GM21423 (cell line): ENCODE measurements around the gene KRTAP20-3.

Source experiments
- ATAC-seq: cut with Tn5 transposase; IDR thresholded peaks from one replicate; pipeline ENCODE4 v1.9.1; 2021; ENCODE audit warnings: mild to moderate bottlenecking, moderate library complexity; ENCODE audit not compliant: unreplicated experiment

The KRTAP20-3 gene

GRCh38 chr21:30642564-30642963 lies at the start of gene KRTAP20-3:
Gene KRTAP20-3 (plus strand): TSS chr21:30642864.
- no peak for ATAC-seq

DNA sequence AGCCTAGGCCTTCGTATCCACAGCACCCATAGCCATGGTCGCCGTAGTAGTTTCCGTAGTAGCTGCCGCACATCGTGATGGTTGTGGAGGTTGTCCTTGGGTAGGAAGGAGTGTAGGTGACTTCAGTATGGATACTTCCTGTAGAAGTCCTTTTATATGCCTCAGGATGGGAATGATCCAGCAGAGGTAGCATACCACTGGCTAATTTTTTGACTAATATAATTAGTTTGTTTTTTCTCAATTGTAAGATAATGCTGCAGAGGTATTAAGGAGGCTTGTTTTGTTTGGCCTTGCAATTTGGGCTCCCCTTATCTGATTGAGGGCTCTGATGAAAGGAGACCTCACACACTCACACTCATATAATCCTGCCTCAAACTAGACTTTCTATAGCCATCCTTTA lies 43.9 kb upstream of the KRTAP20-3 start, which contains the start of gene KRTAP6-2:
KRTAP6-2 (minus strand) TSS at position 101 of the 400 bp plus-strand sequence; CDS start at position 73, 28 bp downstream.
- no peak for ATAC-seq

GRCh38 chr21:30600787-30601186 lies 41.9 kb upstream of the KRTAP20-3 start, which contains the start of gene KRTAP22-1:
Gene KRTAP22-1 (plus strand): TSS chr21:30601087.
- no peak for ATAC-seq

DNA sequence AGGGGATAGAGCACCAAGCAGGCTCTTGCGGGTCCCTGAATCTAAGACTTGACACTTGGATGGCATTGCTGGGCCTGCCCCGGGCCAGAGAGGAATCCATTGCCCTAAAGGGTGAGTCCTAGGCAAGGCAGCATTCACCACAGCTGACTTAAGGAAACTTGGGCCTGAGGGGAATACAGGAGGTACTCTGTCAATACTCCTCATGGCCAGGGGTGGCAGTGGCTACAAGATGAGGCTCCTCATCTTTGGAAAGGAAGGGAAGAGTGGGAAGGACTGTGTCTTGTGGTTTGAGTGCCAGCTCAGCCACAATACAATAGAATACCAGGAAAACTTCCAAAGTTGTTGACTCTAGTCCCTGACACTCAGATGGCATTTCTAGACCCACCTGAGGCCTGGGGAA lies 36.7 kb upstream of the KRTAP20-3 start:
- ATAC-seq: no peak

GRCh38 chr21:30612132-30612531 lies 30.5 kb upstream of the KRTAP20-3 start:
- ATAC-seq: no peak

- ATAC-seq: no peak
Observed at GRCh38 chr21:30613836-30614235, 28.8 kb upstream of the KRTAP20-3 start, which contains the start of gene KRTAP6-1. Gene KRTAP6-1 (minus strand): TSS chr21:30613930. CDS start chr21:30613904, 26 bp downstream.

DNA sequence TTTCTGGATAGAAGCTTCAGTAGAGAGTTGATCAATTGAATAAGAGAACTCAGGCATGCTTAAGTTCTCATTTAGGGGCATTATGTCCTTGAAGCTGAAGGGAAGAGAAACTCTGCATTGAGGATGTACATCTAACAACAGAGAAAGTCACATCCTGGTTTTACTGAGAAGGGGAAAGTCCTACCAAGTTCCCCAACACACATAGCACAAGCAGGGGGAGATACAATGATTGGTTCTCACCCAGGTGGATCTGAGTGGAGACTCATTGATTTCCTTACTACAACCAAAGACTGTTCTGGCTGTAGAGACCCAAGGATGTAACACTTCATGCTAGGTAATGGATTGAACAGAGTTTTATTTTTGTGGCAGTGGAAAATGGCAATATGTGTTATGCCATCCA lies 27.5 kb upstream of the KRTAP20-3 start:
- no peak for ATAC-seq

GRCh38 chr21:30616125-30616524 lies 26.5 kb upstream of the KRTAP20-3 start, which contains the start of gene KRTAP20-1:
Gene KRTAP20-1 (plus strand): TSS chr21:30616425. CDS start chr21:30616455, 30 bp downstream.
- no peak for ATAC-seq

DNA sequence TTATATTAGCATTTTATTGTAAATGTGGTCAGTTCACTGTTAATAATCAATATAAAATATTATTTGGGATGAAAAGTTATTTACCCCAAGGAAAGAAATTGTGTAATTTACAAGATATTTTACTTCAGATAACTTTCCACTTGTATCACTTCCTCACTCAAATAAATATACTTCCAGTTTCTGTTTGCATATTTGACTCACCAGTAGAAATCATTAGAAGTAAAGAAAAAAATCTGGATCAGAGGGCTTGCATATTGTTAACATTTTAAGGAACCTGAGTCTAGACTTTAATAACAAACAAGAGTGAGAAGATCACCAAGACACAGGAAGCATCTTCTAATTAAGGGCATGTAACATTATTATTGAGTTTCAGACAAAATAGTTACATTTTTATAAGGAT lies 22.6 kb upstream of the KRTAP20-3 start:
- no peak for ATAC-seq

- no peak for ATAC-seq
Observed at GRCh38 chr21:30620522-30620921, 22.1 kb upstream of the KRTAP20-3 start, which contains the start of gene KRTAP20-4. Gene KRTAP20-4 (plus strand): TSS chr21:30620627.

DNA sequence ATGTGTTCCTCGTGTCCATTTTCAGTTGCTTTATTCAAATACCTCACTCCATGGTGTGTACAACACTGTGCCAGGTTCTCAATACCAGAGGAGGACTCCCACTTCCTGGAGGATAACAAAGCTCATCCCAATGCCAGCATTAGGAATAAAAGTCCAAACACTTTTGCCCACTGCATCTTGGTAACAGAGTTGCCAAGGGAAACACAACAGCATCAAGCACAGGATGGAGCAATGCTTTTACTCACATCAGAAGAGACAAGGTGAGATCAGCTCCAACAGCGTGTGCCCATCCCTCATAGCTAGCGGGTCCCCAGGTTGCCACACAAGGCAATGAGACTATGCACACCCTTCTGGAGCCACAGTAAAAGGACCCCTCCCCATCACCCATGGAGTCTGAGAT lies 19.3 kb upstream of the KRTAP20-3 start:
- ATAC-seq: no peak

- ATAC-seq: no peak
Observed at GRCh38 chr21:30625449-30626165, 17.1 kb upstream of the KRTAP20-3 start.

DNA sequence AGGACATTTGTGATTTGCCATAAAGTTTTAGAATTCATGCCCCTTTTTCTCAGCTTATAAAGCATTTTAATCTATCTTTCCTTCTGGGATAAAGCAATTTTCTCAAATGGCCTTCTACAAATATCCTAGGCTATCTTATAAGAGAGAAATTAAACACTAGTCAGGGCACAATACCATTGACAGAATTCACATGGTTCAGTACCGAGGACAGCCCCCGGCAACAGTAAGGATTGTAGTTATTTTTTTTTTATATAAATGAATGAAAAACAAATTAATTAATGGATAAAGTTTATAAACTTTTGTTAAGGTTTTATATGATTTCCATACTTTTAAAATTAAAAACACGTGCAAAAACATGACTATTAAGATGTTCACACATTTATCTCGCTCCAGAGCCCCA lies 14.6 kb upstream of the KRTAP20-3 start:
- no peak for ATAC-seq

- no peak for ATAC-seq
Observed at GRCh38 chr21:30629200-30629599, 13.5 kb upstream of the KRTAP20-3 start.

DNA sequence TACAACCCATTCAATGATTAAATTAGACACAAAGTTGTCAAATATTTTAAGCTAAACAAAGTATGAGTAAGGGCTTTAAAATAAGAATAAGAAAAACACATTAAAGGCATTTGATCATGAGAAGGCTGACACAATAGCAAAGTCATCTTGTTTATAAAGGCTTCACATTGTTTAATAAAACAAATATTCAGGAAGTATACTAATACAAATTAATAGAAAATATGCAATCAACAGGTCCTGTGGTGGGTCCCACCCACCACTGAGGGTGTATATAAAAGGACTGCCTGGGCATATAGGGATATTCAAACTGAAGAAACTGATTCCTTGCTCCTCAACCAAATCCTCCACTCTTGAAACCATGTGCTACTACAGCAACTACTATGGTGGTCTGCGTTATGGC lies 7.8 kb upstream of the KRTAP20-3 start, which contains the start of gene KRTAP20-2:
KRTAP20-2 (plus strand) TSS at position 301 of the 400 bp plus-strand sequence; CDS start at position 359, 58 bp downstream.
- no peak for ATAC-seq

DNA sequence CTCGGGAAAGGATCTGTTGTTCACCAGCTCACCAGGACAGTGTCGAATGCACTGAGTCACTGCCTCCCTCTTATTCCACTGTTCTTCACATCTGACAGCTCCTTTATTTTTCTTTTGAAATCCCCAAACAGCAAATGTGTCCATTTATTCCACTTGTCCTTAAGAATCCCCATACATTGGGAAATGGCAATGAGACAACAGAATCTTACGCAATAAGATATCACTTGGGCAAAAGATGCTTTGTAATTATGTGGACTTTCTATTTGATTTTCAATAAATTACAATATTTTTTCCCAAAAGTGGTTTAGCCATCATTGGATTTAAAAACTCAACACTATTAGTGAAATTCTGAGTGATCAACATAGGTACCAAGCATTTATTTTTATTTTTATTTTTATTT lies 4.0 kb upstream of the KRTAP20-3 start:
- no peak for ATAC-seq

DNA sequence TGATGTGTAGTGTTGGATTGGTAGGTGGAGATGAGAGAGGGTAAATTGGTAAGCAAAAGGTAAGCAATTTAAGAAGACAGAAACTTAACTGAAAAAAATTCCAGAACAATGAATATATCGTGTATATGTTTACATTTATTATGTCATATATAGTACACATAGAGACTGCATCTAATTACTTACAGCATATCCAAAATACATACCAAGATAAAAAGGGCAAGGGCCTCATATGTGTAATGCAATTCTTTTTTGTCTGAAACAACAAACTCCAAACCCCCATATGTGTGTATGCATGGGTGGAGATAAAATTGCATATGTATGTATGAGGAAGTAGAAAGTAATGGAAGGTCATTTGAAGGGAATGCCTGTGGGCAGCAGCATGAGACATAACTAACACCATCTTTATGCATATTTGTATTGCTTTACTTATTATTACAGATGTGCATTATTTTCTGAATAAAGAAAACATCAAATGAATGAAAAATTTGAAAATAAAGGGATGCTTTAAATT lies 4.3 kb downstream of the KRTAP20-3 start:
- no peak for ATAC-seq

DNA sequence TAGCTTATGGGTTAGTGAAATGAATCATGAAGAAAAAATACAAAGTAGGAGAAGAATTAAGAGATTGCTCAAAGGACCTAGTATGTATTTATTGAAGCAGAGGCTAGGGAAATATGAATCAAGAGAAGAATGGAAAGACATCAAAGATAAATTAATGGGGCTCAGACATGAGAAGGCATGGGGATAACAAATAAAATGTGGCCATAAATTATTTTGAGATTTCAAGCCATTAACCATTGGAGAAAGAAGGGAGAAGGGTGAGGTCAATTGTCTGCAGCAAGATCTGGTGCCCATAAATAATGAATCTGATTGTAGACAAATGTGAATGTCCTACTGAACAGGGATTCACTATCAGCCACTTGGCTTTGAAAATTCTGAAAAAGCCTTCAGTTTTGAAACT lies 10.2 kb downstream of the KRTAP20-3 start:
- no peak for ATAC-seq

DNA sequence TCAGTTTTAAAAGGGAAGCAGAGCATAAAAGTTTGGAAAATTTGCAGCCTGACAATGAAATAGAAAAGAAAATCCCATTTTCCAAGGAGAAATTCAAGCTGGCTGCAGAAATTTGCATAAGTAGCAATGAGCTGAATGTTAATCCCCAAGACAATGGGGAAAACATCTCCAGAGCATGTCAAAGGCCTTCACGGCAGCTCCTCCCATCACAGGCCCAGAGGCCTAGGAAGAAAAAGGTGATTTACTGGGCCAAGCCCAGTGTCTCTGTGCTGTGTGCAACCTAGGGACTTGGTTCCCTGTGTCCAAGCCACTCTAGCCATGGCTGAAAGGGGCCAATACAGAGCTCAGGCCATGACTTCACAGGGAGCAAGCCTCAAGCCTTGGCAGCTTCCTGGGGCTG lies 26.1 kb downstream of the KRTAP20-3 start:
- ATAC-seq: no peak

GRCh38 chr21:30672985-30673650 lies 30.5 kb downstream of the KRTAP20-3 start:
- ATAC-seq: no peak

GRCh38 chr21:30674312-30674711 lies 31.6 kb downstream of the KRTAP20-3 start:
- no peak for ATAC-seq

- no peak for ATAC-seq
Observed at GRCh38 chr21:30676737-30677136, 34.1 kb downstream of the KRTAP20-3 start.
